Endothelial cell of umbilical vein (primary cell): Measurements from ENCODE around the gene TIMM17B. TPM values are rescaled to one million over a fixed set of nuclear protein-coding genes. Genes with fewer than 3 reads are reported as not detected.
A peak's percentile ranks its signal among the peaks of the same experiment; 100 is the strongest.

Experiments
- BruUV-seq: library from RNA; stranded (reverse); fragments of 400-500 nt; replicated peaks from 2 replicates; lab custom pipeline; 2021; lab: Mats Ljungman, UMichigan
- CTCF ChIA-PET: fragments of 300-600, 350-600 bp; sonication (Branson Sonifier 250); formaldehyde crosslinking; loops from one replicate; lab custom pipeline; 2021; ENCODE audit warnings: antibody characterized with exemption, inconsistent platforms; lab: Charles Lee
- POLR2A ChIA-PET: fragments of 300-600, 350-600 bp; sonication (Branson Sonifier 250); formaldehyde crosslinking; loops from one replicate; lab custom pipeline; 2021; ENCODE audit warnings: antibody characterized with exemption, inconsistent platforms; lab: Charles Lee
- DNase-seq: peaks from one replicate; pipeline ENCODE4 v3.0.0-alpha.2; 2011; ENCODE audit warnings: low read depth, low spot score
- FAIRE-seq: peaks from 2 replicates; lab custom pipeline; 2011; peaks lifted over from hg19 to GRCh38; lab: Jason Lieb, UNC
- H2AFZ ChIP-seq: 2 replicates; pipeline ENCODE4 v1.6.0; 2012; ENCODE audit warnings: low read depth, low read length, control low read depth, inconsistent platforms
- H3K27ac ChIP-seq: 2 replicates; pipeline ENCODE4 v1.5.1; 2011; ENCODE audit warnings: low read depth, mild to moderate bottlenecking, control low read depth, low read length, moderate library complexity; ENCODE audit not compliant: insufficient read depth
- H3K27me3 ChIP-seq, 2 experiments: 2 replicates each; pipeline versions ENCODE4 v1.6.0 to v1.6.1; 2011; ENCODE audit warnings: low read length in 2 of 2, mixed read lengths in 1 of 2; ENCODE audit not compliant: control insufficient read depth in 2 of 2, insufficient read depth in 2 of 2
- H3K36me3 ChIP-seq, 2 experiments: 2 replicates in 1 of 2; 3 replicates in 1 of 2; pipeline ENCODE4 v1.5.1; 2011; ENCODE audit warnings: low read length in 2 of 2, mild to moderate bottlenecking in 1 of 2, moderate library complexity in 1 of 2; ENCODE audit not compliant: control insufficient read depth in 2 of 2, insufficient read depth in 2 of 2; ENCODE audit errors: extremely low read depth in 1 of 2
- H3K4me1 ChIP-seq: 3 replicates; pipeline ENCODE4 v1.5.1; 2011; ENCODE audit warnings: mild to moderate bottlenecking, low read length; ENCODE audit not compliant: control insufficient read depth, insufficient read depth; ENCODE audit errors: extremely low read depth
- H3K4me2 ChIP-seq: 2 replicates; pipeline ENCODE4 v1.6.1; 2011; ENCODE audit warnings: low read length, control low read depth, mixed read lengths; ENCODE audit not compliant: insufficient read depth
- H3K4me3 ChIP-seq, 3 experiments: fragments of 200-600 bp in 1 of 3; sonication (generic), shearing (Covaris generic) in 1 of 3; replicated peaks in 1 of 3; 2 replicates each; pipeline ENCODE4 v1.5.1; 2011 to 2016; ENCODE audit warnings: control low read depth in 3 of 3, low read length in 3 of 3, mild to moderate bottlenecking in 2 of 3, inconsistent platforms in 1 of 3, low read depth in 1 of 3, moderate library complexity in 1 of 3; ENCODE audit not compliant: insufficient read depth in 1 of 3
- H3K79me2 ChIP-seq: 2 replicates; pipeline ENCODE4 v1.6.0; 2012; ENCODE audit warnings: low read length, inconsistent platforms; ENCODE audit not compliant: control insufficient read depth, insufficient read depth
- H3K9ac ChIP-seq: replicated peaks from 2 replicates; pipeline ENCODE3; 2011; ENCODE audit warnings: low read length, control low read depth; ENCODE audit not compliant: insufficient read depth; ENCODE audit errors: extremely low read depth
- H3K9me1 ChIP-seq: replicated peaks from 3 replicates; pipeline ENCODE4 v1.6.0; 2011; ENCODE audit warnings: mild to moderate bottlenecking, low read length; ENCODE audit not compliant: control insufficient read depth, insufficient read depth; ENCODE audit errors: extremely low read depth
- H3K9me3 ChIP-seq: replicated peaks from 2 replicates; pipeline ENCODE4 v1.5.1; 2012; ENCODE audit warnings: low read length, inconsistent platforms; ENCODE audit not compliant: control insufficient read depth, insufficient read depth
- H4K20me1 ChIP-seq: replicated peaks from 2 replicates; pipeline ENCODE3; 2011; ENCODE audit warnings: mild to moderate bottlenecking, low read length; ENCODE audit not compliant: control insufficient read depth, insufficient read depth; ENCODE audit errors: extremely low read depth
- CTCF ChIP-seq, 2 donors: IDR thresholded peaks; 1 replicate in 1 of 2; 2 replicates in 1 of 2; pipeline ENCODE4 v1.5.1; 2011; ENCODE audit warnings: low read length in 2 of 2, mild to moderate bottlenecking in 2 of 2, moderate library complexity in 2 of 2, control low read depth in 1 of 2, inconsistent platforms in 1 of 2, low read depth in 1 of 2; ENCODE audit not compliant: insufficient read depth in 1 of 2; ENCODE audit errors: extremely low read depth in 1 of 2
- EZH2 ChIP-seq: IDR thresholded peaks from 2 replicates; pipeline ENCODE4 v1.6.1; 2012; ENCODE audit warnings: borderline replicate concordance, low read depth, mild to moderate bottlenecking, moderate library complexity, low read length, inconsistent platforms; ENCODE audit not compliant: severe bottlenecking
- POLR2AphosphoS5 ChIP-seq: IDR thresholded peaks from 2 replicates; pipeline ENCODE4 v1.6.1; 2012; ENCODE audit warnings: low read depth, mild to moderate bottlenecking, control low read depth, low read length, moderate library complexity; ENCODE audit not compliant: insufficient read depth
- dilution Hi-C: fragments of 300-500 bp; cut with MboI; formaldehyde crosslinking; loops from one replicate; pipeline ENCODE4 v1.15.0; 2019; ENCODE audit warnings: low sequenced_read_pairs; ENCODE audit not compliant: extremely low pct_ligation_motif_present
- intact Hi-C: fragments of 100-400 bp; cut with micrococcal nuclease; formaldehyde crosslinking; loops from one replicate; pipeline ENCODE4 v1.10.0; 2022
- polyA plus RNA-seq, 4 experiments: library from polyadenylated mRNA; depleted of rRNA in 3 of 4; stranded (reverse) in 3 of 4; unstranded in 1 of 4; fragments of >200 nt; gene quantifications; 2 replicates each; pipeline versions ENCODE4 v1.2.1 to v1.2.3, GENCODE V29; 2011 to 2012; ENCODE audit warnings: missing spikeins in 1 of 4
- total RNA-seq: library from RNA; stranded (reverse); gene quantifications from 2 replicates; pipeline ENCODE4 v1.2.3, GENCODE V29; 2021

The TIMM17B gene
- total and polyA plus RNA-seq, 2 donors (not counting 3 experiments of a cell fraction or from before 2014, with no cell fraction given) = 36.0 to 73.1 TPM

GRCh38 chrX:48897157-48897624 is 377 bp downstream of the TIMM17B start:
- Histone ChIP-seq H3K4me1 (peaks cover 6% of the 10 kb centered on the region), H3K9me3 (no peaks in the 10 kb centered on the region), H3K36me3 (peaks cover 0 to 3% of the 10 kb centered on the region in 2 experiments), H3K4me2 (peak overlapping the region; percentile 80), H3K79me2 (peaks cover 19% of the 10 kb centered on the region), H2AFZ (no peak overlapping the region), H3K9me1 (no peaks in the 10 kb centered on the region), H3K9ac (peak overlapping the region; percentile 89), H3K27me3 (no peaks in the 10 kb centered on the region), H3K4me3 (peak overlapping the region; percentile 14 to 65 (median 51)), H3K27ac (peak overlapping the region; percentile 69), H4K20me1 (no peaks in the 10 kb centered on the region)
- BruUV-seq = TSS peak; percentile 37
- dilution Hi-C loops = no loop called here
- ChIA-PET POLR2A (interaction anchor here (0.6 kb wide), 2 partner anchors 160 to 319 kb away, joined by 3 read pairs; no protein-coding TSS in a partner anchor), CTCF (interaction anchor here (0.7 to 1.6 kb wide), 3 partner anchors 14 to 249 kb away, joined by 3 to 6 read pairs (median 4); partner anchors contain the start of gene SLC35A2)
- DNase-seq (peak; percentile 76), FAIRE-seq (no peak)
- intact Hi-C loops = loop anchor here (1.0 to 10.0 kb wide), 4 partner anchors 14 to 368 kb away; partner anchors contain the start of genes FOXP3, PPP1R3F, SLC35A2 and SUV39H1
- TF ChIP-seq EZH2 (no peak), CTCF (IDR thresholded peaks at IDR 0.05; ENCODE audit: extremely low read depth in 1 of 2, insufficient read depth in 1 of 2, low read depth in 1 of 2, low read length in 2 of 2) (no peak), POLR2AphosphoS5 (peak; percentile 18)

- no peak for TF ChIP-seq EZH2
Observed at GRCh38 chrX:48896611-48897011, 957 bp downstream of the TIMM17B start.

More at GRCh38 chrX:48896611-48897011, 957 bp downstream of the TIMM17B start:
- H3K4me2 ChIP-seq = peak overlapping the region; percentile 80
- no peak overlapping the region for H2AFZ ChIP-seq
- DNase-seq (no peak), FAIRE-seq (no peak)
- H3K9me1 ChIP-seq = no peaks in the 10 kb centered on the region
- no peaks in the 10 kb centered on the region for H3K9me3 ChIP-seq
- H3K79me2 ChIP-seq = peaks cover 19% of the 10 kb centered on the region
- H4K20me1 ChIP-seq = no peaks in the 10 kb centered on the region
- H3K36me3 ChIP-seq = no peaks in the 10 kb centered on the region
- intact Hi-C loops (loop anchor here (1.0 to 10.0 kb wide), 4 partner anchors 14 to 368 kb away; partner anchors contain the start of genes FOXP3, PPP1R3F, SLC35A2 and SUV39H1), dilution Hi-C loops (no loop called here)
- POLR2A ChIA-PET = no interaction called here
- CTCF ChIA-PET = interaction anchor here (0.7 kb wide), 1 partner anchor 248 kb away, joined by 3 read pairs; no protein-coding TSS in a partner anchor
- peak overlapping the region in 2 of 3 experiments; percentile 51 to 65 for H3K4me3 ChIP-seq
- BruUV-seq = no TSS peak
- H3K27ac ChIP-seq = peak overlapping the region; percentile 69
- H3K27me3 ChIP-seq = no peaks in the 10 kb centered on the region
- H3K9ac ChIP-seq = peak overlapping the region; percentile 89
- peaks cover 10% of the 10 kb centered on the region for H3K4me1 ChIP-seq
